Sigmoid colon (tissue), 7 donors: ENCODE results near the gene ADAM8. TPM values are rescaled to one million over a fixed set of nuclear protein-coding genes. Genes with fewer than 3 reads are reported as not detected.

Experiments
- DNase-seq: peaks from one replicate; pipeline ENCODE4 v3.0.0-alpha.2; 2019
- H3K27ac ChIP-seq, 4 donors: fragments of 200-600 bp; sonication (generic); one replicate each; pipeline ENCODE4 v1.5.1; 2016 to 2019; ENCODE audit warnings: mild to moderate bottlenecking in 1 of 4
- H3K27me3 ChIP-seq, 3 donors: fragments of 200-600 bp; sonication (generic); one replicate each; pipeline ENCODE4 v1.5.1; 2019; ENCODE audit warnings: mild to moderate bottlenecking in 1 of 3
- H3K36me3 ChIP-seq, 4 donors: fragments of 200-600 bp; sonication (generic); one replicate each; pipeline ENCODE4 v1.5.1; 2016 to 2019
- H3K4me1 ChIP-seq, 4 donors: fragments of 200-600 bp; sonication (generic); one replicate each; pipeline ENCODE4 v1.5.1; 2017 to 2019
- H3K4me3 ChIP-seq, 4 donors: fragments of 200-600 bp; sonication (generic); one replicate each; pipeline ENCODE4 v1.5.1; 2017 to 2019; ENCODE audit warnings: mild to moderate bottlenecking in 2 of 4, moderate library complexity in 1 of 4
- H3K9me3 ChIP-seq, 4 donors: fragments of 200-600 bp in 3 of 4; sonication (generic) in 3 of 4; one replicate each; pipeline versions ENCODE4 v1.5.1 to v1.6.1; 2013 to 2019
- EP300 ChIP-seq, 4 donors: sonication (generic); formaldehyde crosslinking; IDR thresholded peaks; one replicate each; pipeline ENCODE4 v1.6.1; 2017; ENCODE audit warnings: antibody characterized with exemption in 4 of 4
- POLR2A ChIP-seq, 2 donors: fragments of 450-650 bp; IDR thresholded peaks; one replicate each; pipeline ENCODE4 v1.6.1; 2016; ENCODE audit warnings: antibody characterized with exemption in 2 of 2, mild to moderate bottlenecking in 2 of 2, moderate library complexity in 2 of 2
- POLR2AphosphoS5 ChIP-seq, 4 donors: sonication (generic); formaldehyde crosslinking; IDR thresholded peaks; one replicate each; pipeline ENCODE4 v1.6.1; 2017; ENCODE audit warnings: antibody characterized with exemption in 4 of 4
- WGBS, 2 donors: extraction: QIAGEN DNeasy Blood & Tissue Kit; methylation state at CpG; one replicate each; pipeline ENCODE4 v1.1.7; 2013; 5-methylcytosine and 5-hydroxymethylcytosine counted together
- intact Hi-C: fragments of 100-400 bp; cut with DNase I; formaldehyde crosslinking; loops from one replicate; pipeline ENCODE4 v1.15.1; 2023
- polyA plus RNA-seq, 3 donors: library from polyadenylated mRNA; stranded (reverse); fragments of 200-250 nt; gene quantifications; one replicate each; pipeline ENCODE4 v1.2.3, GENCODE V29; 2013
- total RNA-seq, 4 donors: library from RNA; depleted of rRNA; stranded (reverse); fragments of >200 nt; gene quantifications; one replicate each; pipeline ENCODE4 v1.1.0, GENCODE V29; 2016
- TF ChIP-seq, protein P1 (sequence below), 4 experiments: fragments of 450-650 bp in 3 of 4; fragments of 200-600 bp in 1 of 4; IDR thresholded peaks; one replicate each; pipeline ENCODE4 v1.5.1; 2016 to 2019; ENCODE audit warnings: antibody characterized with exemption in 4 of 4, mild to moderate bottlenecking in 3 of 4, moderate library complexity in 2 of 4
- donor health status: healthy with polysubstance abuse.
- donor health status: Bipolar disorder and iron deficiency.
- donor health status: healthy.

The ADAM8 gene
- total and polyA plus RNA-seq, 7 donors: 0.36 to 8.9 (median 1.2) TPM

DNA sequence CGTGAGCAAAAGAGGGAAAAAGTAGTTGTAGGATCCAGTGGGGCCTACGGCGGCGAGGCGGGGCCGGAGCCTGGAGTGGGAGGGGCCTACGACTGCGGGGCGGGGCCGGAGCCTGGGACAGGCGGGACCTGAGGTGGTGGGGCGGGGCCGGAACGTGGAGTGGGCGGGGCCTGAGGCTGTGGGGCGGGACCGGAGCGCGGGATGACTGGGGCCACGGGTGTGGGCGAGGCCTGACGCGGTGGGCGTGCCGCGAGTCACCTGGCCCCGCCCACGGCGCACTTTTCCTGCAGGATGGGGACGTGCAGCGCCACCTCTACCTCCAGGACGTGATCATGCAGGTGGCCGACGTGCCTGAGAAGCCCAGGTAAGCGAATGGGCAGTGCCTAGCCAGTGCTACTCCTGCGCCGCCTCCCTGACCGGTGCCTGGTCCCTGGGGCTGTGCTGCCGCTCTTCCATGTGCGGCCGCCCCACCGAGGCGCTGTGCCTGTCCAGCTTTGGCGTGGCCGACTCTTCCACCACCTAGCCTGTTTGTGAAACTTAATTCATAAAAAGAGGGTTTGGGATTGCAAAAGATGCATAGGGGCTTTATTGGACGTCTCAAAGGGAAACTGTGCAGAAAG is 32.5 kb upstream of the ADAM8 start:
- no peak for TF ChIP-seq POLR2AphosphoS5 (IDR thresholded peaks at IDR 0.05)
- no peak for TF ChIP-seq EP300 (IDR thresholded peaks at IDR 0.05)
- TF ChIP-seq POLR2A (IDR thresholded peaks at IDR 0.05): no peak
- TF ChIP-seq, protein P1, sequence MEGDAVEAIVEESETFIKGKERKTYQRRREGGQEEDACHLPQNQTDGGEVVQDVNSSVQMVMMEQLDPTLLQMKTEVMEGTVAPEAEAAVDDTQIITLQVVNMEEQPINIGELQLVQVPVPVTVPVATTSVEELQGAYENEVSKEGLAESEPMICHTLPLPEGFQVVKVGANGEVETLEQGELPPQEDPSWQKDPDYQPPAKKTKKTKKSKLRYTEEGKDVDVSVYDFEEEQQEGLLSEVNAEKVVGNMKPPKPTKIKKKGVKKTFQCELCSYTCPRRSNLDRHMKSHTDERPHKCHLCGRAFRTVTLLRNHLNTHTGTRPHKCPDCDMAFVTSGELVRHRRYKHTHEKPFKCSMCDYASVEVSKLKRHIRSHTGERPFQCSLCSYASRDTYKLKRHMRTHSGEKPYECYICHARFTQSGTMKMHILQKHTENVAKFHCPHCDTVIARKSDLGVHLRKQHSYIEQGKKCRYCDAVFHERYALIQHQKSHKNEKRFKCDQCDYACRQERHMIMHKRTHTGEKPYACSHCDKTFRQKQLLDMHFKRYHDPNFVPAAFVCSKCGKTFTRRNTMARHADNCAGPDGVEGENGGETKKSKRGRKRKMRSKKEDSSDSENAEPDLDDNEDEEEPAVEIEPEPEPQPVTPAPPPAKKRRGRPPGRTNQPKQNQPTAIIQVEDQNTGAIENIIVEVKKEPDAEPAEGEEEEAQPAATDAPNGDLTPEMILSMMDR (IDR thresholded peaks at IDR 0.05): no peak
- intact Hi-C loops: loop anchor here (10.0 kb wide), 1 partner anchor 974 kb away; the partner anchor contains the start of gene LRRC27
- peak; percentile 96 for DNase-seq
- WGBS, 2 donors: 6 to 25% methylated on average over 46 of the region's 46 CpGs
- Histone ChIP-seq H3K27me3 (no peaks in the 10 kb centered on the region), H3K27ac (peak overlapping the region; percentile 86 to 97 (median 94)), H3K36me3 (peaks cover 0 to 34% (median 13%) of the 10 kb centered on the region in 4 donors), H3K4me3 (peak overlapping the region; percentile 60 to 99 (median 96)), H3K9me3 (no peaks in the 10 kb centered on the region), H3K4me1 (peaks cover 0 to 50% (median 41%) of the 10 kb centered on the region in 4 donors)

DNA sequence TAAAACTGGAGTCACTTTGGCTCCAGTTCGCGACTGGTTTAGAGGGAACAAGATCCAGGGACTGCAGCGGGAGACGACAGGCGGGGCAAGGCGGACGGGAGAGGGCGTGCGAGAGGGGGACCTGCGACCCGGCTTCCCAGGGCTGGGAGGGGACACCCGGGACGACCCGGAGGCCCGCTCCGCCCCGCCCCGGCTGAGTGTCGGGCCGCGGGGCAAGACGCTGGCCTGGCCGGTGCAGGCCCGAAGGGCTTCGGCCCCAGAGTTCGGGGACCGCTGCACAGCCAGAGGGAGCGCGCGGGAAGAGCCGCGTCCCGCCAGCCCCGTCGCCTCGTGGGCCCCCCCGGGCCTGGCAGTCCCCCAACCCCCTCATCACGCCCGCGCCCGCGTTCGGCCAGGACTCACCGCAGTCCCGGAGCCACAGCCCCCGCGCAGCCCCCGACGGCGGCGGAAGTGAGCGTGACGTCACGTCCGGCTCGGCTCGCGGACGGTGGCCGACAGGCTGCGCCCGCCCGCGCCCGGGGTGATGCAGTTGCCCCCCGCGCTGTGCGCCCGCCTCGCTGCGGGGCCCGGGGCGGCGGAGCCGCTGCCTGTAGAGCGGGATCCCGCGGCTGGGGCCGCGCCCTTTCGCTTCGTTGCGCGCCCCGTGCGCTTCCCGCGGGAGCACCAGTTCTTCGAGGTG is 31.9 kb upstream of the ADAM8 start, which contains the start of the genes TUBGCP2 and ZNF511:
TSS of gene TUBGCP2 (minus strand) at position 452 of the 679 bp plus-strand sequence. CDS start 5,931 bp downstream, outside the sequence.
TSS of gene ZNF511 (plus strand) at position 494 of the 679 bp plus-strand sequence. CDS start at position 524, 30 bp downstream.
- WGBS, 2 donors: 0 to 1% methylated on average over 89 of the region's 89 CpGs
- Histone ChIP-seq H3K27me3 (no peaks in the 10 kb centered on the region), H3K27ac (peak within 1 kb of the TSS; percentile 86 to 97 (median 94)), H3K4me3 (peak within 1 kb of the TSS; percentile 60 to 99 (median 96)), H3K9me3 (no peaks in the 10 kb centered on the region), H3K4me1 (peaks cover 0 to 50% (median 41%) of the 10 kb centered on the region in 4 donors), H3K36me3 (peaks cover 0 to 37% (median 13%) of the 10 kb centered on the region in 4 donors)
- intact Hi-C loops: loop anchor here (1.0 to 10.0 kb wide), 2 partner anchors 47 to 974 kb away; partner anchors contain the start of gene LRRC27
- peak; percentile 94 for DNase-seq
- TF ChIP-seq EP300 (IDR thresholded peaks at IDR 0.05): no peak
- TF ChIP-seq POLR2AphosphoS5 (IDR thresholded peaks at IDR 0.05): peak; percentile 83 to 95 (median 88)
- peak in 1 of 2 donors; percentile 41 for TF ChIP-seq POLR2A (IDR thresholded peaks at IDR 0.05)
- TF ChIP-seq, protein P1 (IDR thresholded peaks at IDR 0.05): peak in 1 of 4 experiments; percentile 6

DNA sequence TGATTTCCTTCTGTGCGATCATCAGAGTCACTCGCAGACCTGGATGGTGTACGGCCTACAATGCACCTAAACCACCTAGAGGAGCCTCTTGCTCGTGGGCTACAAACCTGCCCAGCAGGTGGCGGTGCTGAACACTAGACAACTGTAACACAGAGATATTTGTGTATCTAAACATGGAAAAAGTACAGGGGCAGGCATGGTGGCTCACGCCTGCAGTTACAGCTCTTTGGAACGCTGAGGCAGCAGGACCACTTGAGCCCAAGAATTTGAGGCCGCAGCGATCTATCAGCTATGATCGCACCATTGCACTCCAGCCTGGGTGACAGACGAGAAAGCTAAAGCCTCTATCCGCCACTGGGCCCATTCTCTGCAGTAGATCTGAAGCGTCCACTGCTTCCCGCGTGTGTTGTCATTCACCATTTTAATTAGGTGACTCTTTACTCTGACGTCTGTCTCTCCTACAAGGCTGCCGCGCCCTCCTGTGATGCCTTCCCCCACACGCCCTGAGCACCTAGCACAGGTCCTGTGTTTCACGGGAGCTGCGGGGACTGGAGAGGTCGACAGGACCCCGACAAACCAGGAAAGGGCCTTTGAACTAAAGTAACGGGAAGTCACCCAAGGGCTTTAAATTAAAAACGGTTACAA is 31.2 kb upstream of the ADAM8 start:
- intact Hi-C loops: loop anchor here (1.0 to 10.0 kb wide), 2 partner anchors 47 to 973 kb away; partner anchors contain the start of gene LRRC27
- Histone ChIP-seq H3K27ac (peak overlapping the region; percentile 86 to 97 (median 94)), H3K4me3 (peak overlapping the region; percentile 60 to 99 (median 96)), H3K27me3 (no peaks in the 10 kb centered on the region), H3K9me3 (no peaks in the 10 kb centered on the region), H3K36me3 (peaks cover 0 to 39% (median 12%) of the 10 kb centered on the region in 4 donors), H3K4me1 (peaks cover 0 to 55% (median 42%) of the 10 kb centered on the region in 4 donors)
- no peak for DNase-seq
- WGBS, 2 donors: 2% methylated on average over 25 of the region's 25 CpGs
- TF ChIP-seq EP300 (IDR thresholded peaks at IDR 0.05) (no peak), POLR2A (IDR thresholded peaks at IDR 0.05) (no peak), POLR2AphosphoS5 (IDR thresholded peaks at IDR 0.05) (peak in 1 of 4 donors; percentile 22)
- TF ChIP-seq, protein P1 (IDR thresholded peaks at IDR 0.05): peak in 2 of 4 experiments; percentile 23 to 31

DNA sequence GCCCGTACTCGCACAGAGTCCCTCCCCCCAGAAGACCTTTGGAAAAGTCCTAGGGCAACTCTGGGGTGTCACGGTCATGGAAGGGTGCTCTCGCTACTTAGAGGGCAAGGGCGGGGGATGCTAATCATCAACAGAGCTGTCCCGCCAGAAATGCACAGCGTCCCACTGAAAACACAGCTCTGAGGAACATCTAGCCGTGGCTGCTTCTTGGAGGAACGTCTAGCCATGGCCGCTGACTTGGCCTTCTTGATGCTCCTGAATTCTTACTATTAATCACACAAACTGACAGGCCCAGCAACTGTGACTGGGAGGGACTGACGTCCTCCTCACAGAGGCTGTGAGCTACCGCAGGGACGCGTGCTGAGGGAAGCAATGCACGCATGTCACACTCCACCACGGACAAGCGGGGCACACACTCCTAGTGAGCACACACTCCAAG is 30.3 kb upstream of the ADAM8 start:
- Histone ChIP-seq H3K27ac (no peak overlapping the region), H3K4me3 (peak overlapping the region in 1 of 4 donors; percentile 98), H3K36me3 (peaks cover 0 to 37% (median 16%) of the 10 kb centered on the region in 4 donors), H3K27me3 (no peaks in the 10 kb centered on the region), H3K9me3 (no peaks in the 10 kb centered on the region), H3K4me1 (peaks cover 0 to 55% (median 42%) of the 10 kb centered on the region in 4 donors)
- TF ChIP-seq POLR2A (IDR thresholded peaks at IDR 0.05) (no peak), EP300 (IDR thresholded peaks at IDR 0.05) (no peak), POLR2AphosphoS5 (IDR thresholded peaks at IDR 0.05) (no peak)
- TF ChIP-seq, protein P1 (IDR thresholded peaks at IDR 0.05): no peak
- WGBS, 2 donors: 91 to 93% methylated on average over 17 of the region's 17 CpGs
- intact Hi-C loops: loop anchor here (10.0 kb wide), 1 partner anchor 972 kb away; the partner anchor contains the start of gene LRRC27
- no peak for DNase-seq
